Measurements from ENCODE around the gene ANTXR1.

GRCh38 chr2:69280796-69281412 is 267.9 kb downstream of the ANTXR1 start:
- TF ChIP-seq CHD7 (IDR thresholded peaks at IDR 0.05; ENCODE audit: low read depth, low read length) (no peak), CTCF (IDR thresholded peaks at IDR 0.05 in 2 of 3, conservative IDR thresholded peaks at IDR 0.05 in 1 of 3; ENCODE audit: insufficient read depth in 2 of 3, low read depth in 1 of 3, low read length in 3 of 3) (no peak), NCOA2 (IDR thresholded peaks at IDR 0.05; ENCODE audit: partially characterized antibody in 2 of 2) (no peak), SMC3 (conservative IDR thresholded peaks at IDR 0.05; ENCODE audit: insufficient read depth, low read depth, low read length) (no peak), POLR2AphosphoS5 (IDR thresholded peaks at IDR 0.05; ENCODE audit: control insufficient read depth, insufficient read depth, low read depth, low read length) (no peak), RFX1 (IDR thresholded peaks at IDR 0.05) (no peak), TEAD2 (tag; IDR thresholded peaks at IDR 0.05) (no peak), KLF1 (tag; IDR thresholded peaks at IDR 0.05) (no peak)
